Erythroblast (primary cell): ENCODE measurements around the gene ACIN1.

Source experiments
- DNase-seq, 2 experiments: peaks; one replicate each; lab custom pipeline; 2025; lab: John Stamatoyannopoulos, UW
- GATA1 ChIP-seq: IDR thresholded peaks from 2 replicates; pipeline ENCODE4 v1.6.1; 2011; ENCODE audit warnings: low read depth, mild to moderate bottlenecking, control low read depth, low read length, moderate library complexity
- POLR2A ChIP-seq: IDR thresholded peaks from 2 replicates; pipeline ENCODE4 v1.6.1; 2011; ENCODE audit warnings: mild to moderate bottlenecking, low read length

ACIN1 gene, protein sequence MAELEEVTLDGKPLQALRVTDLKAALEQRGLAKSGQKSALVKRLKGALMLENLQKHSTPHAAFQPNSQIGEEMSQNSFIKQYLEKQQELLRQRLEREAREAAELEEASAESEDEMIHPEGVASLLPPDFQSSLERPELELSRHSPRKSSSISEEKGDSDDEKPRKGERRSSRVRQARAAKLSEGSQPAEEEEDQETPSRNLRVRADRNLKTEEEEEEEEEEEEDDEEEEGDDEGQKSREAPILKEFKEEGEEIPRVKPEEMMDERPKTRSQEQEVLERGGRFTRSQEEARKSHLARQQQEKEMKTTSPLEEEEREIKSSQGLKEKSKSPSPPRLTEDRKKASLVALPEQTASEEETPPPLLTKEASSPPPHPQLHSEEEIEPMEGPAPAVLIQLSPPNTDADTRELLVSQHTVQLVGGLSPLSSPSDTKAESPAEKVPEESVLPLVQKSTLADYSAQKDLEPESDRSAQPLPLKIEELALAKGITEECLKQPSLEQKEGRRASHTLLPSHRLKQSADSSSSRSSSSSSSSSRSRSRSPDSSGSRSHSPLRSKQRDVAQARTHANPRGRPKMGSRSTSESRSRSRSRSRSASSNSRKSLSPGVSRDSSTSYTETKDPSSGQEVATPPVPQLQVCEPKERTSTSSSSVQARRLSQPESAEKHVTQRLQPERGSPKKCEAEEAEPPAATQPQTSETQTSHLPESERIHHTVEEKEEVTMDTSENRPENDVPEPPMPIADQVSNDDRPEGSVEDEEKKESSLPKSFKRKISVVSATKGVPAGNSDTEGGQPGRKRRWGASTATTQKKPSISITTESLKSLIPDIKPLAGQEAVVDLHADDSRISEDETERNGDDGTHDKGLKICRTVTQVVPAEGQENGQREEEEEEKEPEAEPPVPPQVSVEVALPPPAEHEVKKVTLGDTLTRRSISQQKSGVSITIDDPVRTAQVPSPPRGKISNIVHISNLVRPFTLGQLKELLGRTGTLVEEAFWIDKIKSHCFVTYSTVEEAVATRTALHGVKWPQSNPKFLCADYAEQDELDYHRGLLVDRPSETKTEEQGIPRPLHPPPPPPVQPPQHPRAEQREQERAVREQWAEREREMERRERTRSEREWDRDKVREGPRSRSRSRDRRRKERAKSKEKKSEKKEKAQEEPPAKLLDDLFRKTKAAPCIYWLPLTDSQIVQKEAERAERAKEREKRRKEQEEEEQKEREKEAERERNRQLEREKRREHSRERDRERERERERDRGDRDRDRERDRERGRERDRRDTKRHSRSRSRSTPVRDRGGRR

GRCh38 chr14:23094666-23095195, at the start of gene ACIN1:
Gene ACIN1, minus strand, starts transcription at chr14:23095136. Its CDS starts 24 bp downstream, at chr14:23095112.
- no peak for DNase-seq
- TF ChIP-seq GATA1: no peak
- peak; percentile 91 for TF ChIP-seq POLR2A

- no peak for TF ChIP-seq POLR2A
- no peak for TF ChIP-seq GATA1
- no peak for DNase-seq
Measured at GRCh38 chr14:23143911-23144310, 49.0 kb upstream of the ACIN1 start.

DNA sequence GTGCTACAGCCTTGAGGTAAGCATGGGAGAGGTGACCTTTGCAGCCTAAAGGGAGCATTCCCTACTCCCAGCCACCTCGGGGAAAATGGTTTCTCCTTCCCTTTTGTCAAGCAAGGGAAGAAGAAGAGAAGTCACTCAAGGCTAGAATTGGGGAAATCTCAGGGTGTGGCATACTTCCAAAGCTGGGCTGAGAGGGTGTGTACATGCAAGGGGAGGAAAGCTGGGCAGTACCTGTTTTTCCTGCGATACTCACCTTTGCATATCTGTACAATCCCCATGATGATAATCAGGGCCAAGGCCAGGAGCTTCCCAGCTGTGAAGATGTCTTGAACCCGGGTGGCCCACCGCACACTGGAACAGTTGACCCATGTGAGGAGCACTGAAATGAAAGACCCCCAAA, 47.9 kb upstream of the ACIN1 start:
- DNase-seq: no peak
- no peak for TF ChIP-seq POLR2A
- no peak for TF ChIP-seq GATA1

DNA sequence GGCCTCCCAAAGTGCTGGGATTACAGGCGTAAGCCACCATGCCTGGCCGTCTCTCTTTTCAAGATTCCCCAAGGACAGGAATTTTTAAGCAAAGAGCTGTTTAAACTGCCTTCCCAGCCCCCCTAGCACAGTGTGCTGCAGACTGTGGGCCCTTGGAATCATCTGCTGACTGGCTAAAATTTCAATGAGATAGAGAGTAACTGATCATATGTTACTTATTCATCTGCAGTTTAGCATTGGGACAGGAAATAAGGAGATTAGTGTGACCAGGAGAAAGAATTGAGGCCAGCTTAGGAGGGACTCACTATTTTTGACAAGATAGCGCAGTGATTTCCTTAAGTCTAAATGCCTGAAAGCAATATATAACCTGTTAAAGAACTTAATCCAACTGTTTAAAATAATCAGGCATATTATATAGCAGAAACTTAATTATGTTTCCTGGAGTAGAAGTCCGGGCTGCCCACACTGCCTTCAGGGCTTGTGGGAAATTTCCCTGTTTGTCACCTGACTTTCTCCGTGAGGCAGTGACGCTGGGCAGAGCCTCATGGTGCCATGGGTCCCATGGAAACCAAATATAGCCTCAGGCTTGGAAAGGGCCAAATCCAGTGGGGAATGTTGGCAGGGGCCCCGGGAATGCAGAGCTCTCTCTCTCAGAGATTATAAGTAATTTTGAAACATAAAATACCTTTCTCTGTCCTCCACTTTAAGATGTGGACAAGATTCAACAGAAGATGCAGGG, 46.9 kb upstream of the ACIN1 start:
- DNase-seq: no peak
- TF ChIP-seq POLR2A (no peak), GATA1 (no peak)

- no peak for TF ChIP-seq POLR2A
- TF ChIP-seq GATA1: no peak
- no peak for DNase-seq
Measured at GRCh38 chr14:23140371-23140770, 45.4 kb upstream of the ACIN1 start.

DNA sequence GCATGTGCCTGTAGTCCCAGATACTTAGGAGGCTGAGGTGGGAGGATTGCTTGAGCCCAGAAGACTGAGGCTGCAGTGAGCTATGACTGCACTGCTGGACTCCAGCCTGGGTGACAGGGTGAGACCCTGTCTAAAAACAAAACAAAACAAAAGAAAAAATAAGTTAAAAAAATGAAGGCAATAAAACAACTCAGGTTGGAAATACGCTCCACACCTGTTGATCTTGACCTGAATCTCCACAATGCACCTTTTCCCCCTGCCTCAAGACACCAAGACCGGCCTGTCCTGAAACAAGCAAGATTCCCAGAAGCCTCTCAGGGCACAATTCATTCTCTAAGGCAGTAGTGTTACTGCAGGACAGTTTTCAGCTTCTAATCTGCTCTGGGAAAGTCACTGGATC, 44.9 kb upstream of the ACIN1 start:
- TF ChIP-seq POLR2A (no peak), GATA1 (no peak)
- DNase-seq: no peak

- no peak for DNase-seq
Measured at GRCh38 chr14:23137813-23138535, 43.0 kb upstream of the ACIN1 start.

DNA sequence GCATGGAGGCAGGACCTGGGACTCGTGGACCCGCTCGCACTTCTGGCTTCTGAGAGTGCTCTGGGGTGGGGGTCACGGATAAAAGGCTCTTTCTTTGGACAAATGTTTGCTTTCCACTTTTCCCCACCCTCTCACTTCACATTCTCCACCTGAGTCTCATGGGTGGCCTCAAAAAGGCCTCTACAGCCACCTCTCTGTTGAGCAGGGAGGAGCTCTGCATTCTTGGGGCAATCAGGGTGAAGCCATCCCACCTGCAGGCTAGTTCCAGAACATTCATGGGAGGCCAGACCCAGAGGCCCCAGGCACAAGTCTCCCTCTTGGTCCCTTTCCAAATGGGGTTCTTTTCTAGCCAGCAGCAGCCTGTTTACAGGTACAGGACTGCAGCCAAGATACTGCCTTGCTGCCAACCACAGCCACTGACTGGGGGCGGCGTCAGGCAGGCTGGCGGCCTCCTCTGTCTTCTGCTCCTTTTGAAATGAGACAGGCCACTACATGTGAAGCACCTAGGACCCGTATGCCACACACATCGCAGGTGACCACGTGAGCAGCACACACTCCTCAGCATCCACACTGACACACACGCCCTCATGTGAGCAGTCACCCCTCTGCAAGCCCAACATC, 42.4 kb upstream of the ACIN1 start:
- no peak for DNase-seq
- no peak for TF ChIP-seq POLR2A
- TF ChIP-seq GATA1: no peak

More at GRCh38 chr14:23137813-23138535, 43.0 kb upstream of the ACIN1 start:
- TF ChIP-seq POLR2A (no peak), GATA1 (no peak)

GRCh38 chr14:23136566-23137133, 41.7 kb upstream of the ACIN1 start:
- no peak for TF ChIP-seq GATA1
- TF ChIP-seq POLR2A: no peak
- DNase-seq: no peak

GRCh38 chr14:23132970-23133369, 38.0 kb upstream of the ACIN1 start:
- TF ChIP-seq POLR2A (no peak), GATA1 (no peak)
- DNase-seq: no peak

GRCh38 chr14:23131482-23131881, 36.5 kb upstream of the ACIN1 start:
- TF ChIP-seq GATA1: no peak
- TF ChIP-seq POLR2A: no peak
- no peak for DNase-seq
